KOPT-K1 (cell line): ENCODE data around the gene GGA2.
"Not testable (repeated sequence)": the region's sequence is repeated elsewhere in the genome, so short reads cannot be mapped to it uniquely, and the experiment has no call there.

Source experiments
- H3K27ac ChIP-seq: fragments of 200-600 bp; sonication (generic); 2 replicates; pipeline ENCODE4 v1.5.1; 2016; ENCODE audit warnings: antibody characterized with exemption, mild to moderate bottlenecking, low read depth, low read length; ENCODE audit not compliant: poor library complexity, severe bottlenecking
- H3K36me3 ChIP-seq: fragments of 200-600 bp; sonication (generic); 2 replicates; pipeline ENCODE4 v1.5.1; 2017; ENCODE audit warnings: antibody characterized with exemption, mild to moderate bottlenecking, low read length, moderate library complexity; ENCODE audit not compliant: insufficient read depth
- H3K9me3 ChIP-seq: fragments of 200-600 bp; sonication (generic); 2 replicates; pipeline ENCODE4 v1.5.1; 2017; ENCODE audit warnings: antibody characterized with exemption, low read length, mild to moderate bottlenecking; ENCODE audit not compliant: insufficient read depth, poor library complexity, severe bottlenecking

Gene GGA2

DNA sequence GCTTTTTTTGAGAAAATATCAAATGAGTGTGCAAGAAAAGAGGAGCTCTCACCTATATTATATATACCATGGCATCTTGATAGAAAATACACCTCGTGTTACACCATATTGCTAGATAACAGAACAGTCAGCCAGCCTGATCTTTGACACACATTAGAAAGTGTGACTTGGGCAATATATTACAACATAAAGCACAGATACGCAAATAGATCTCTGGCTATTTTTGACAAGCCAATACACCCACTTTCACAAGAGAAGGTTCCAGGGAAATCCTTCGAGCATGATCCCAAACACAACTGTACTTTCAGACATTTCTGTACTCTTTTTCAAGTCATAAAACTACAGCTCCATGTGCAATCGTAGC is 9.4 kb downstream of the GGA2 start:
- Histone ChIP-seq H3K9me3 (no peaks in the 10 kb centered on the region), H3K36me3 (no peaks in the 10 kb centered on the region), H3K27ac (no peak overlapping the region)

DNA sequence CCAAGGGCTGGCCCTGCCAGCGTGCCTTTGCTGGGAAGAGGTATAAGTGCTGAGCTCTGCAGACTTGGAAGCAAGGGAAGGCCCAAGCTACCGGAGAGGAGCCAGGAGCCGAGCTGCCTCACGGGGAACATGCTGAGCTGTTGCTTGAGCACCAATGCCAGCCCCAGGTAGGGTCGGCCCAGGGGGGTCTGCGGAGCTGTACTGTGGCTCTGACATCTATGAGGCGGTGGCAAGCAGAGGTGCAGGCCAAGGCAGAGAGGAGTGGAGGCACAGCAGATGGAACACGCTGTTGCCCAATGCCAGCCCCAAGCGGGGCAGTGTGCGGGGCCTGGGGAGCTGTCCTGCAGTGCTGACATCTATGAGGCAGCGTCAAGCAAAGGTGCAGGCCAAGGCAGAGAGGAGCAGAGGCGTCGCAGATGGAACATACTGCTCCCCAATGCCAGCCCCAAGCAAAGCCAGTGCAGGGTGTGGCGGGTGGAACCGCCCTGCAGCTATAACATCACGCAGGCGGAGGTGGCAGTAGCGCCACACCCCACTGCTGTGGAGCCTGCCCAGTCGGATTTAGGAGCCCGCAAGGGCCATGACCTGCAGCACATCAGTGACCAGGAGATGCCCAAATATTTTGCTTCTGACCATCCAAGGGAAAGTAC is 10.0 kb downstream of the GGA2 start:
- peaks cover 5% of the 10 kb centered on the region; the same call in 1 of the 2 replicates for H3K36me3 ChIP-seq
- H3K27ac ChIP-seq: no peak overlapping the region

GRCh38 chr16:23499801-23500200 is 10.5 kb downstream of the GGA2 start:
- peaks cover 8% of the 10 kb centered on the region; the same call in 1 of the 2 replicates for H3K36me3 ChIP-seq
- H3K27ac ChIP-seq: no peak overlapping the region
- no peaks in the 10 kb centered on the region for H3K9me3 ChIP-seq

More for the DNA sequence above, 10.0 kb downstream of the GGA2 start:
- no peaks in the 10 kb centered on the region for H3K9me3 ChIP-seq

DNA sequence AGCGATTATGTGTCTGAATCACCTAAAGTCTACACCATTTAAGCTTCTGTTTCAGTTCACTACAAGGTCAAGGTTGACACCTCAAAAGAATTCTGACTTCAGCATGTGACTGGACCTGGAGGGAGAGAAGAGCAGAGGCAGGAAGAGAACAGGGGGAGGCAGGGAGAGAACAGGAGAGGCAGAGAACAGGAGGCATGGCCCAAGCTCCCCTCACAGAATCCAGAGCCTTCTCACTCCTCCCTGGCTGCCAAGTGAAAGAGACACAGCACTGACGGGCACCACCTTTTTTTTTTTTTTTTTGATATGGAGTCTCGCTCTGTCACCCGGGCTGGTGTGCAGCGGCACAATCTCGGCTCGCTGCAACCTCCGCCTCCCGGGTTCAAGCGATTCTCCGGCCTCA is 11.4 kb downstream of the GGA2 start:
- H3K36me3 ChIP-seq: peaks cover 8% of the 10 kb centered on the region; the same call in 1 of the 2 replicates

DNA sequence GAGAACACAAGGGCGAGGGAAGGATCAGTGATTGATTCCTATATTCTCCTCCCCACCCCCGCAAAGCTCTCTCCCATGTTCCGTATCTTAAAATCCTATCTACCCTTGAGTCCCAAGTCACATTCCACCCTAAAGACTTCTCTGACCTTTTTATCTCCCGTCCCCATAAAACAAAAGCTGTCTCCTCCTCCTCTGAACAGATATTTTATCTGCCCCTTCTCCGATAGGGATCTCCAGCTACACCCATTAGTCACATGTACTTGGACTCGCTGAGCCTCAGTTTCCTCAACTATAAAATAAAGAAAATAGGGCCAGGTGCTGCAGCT is 12.8 kb downstream of the GGA2 start:
- H3K9me3 ChIP-seq: no peaks in the 10 kb centered on the region
- no peak overlapping the region for H3K27ac ChIP-seq
- H3K36me3 ChIP-seq: peaks cover 18% of the 10 kb centered on the region

More for the DNA sequence above, 11.4 kb downstream of the GGA2 start:
- Histone ChIP-seq H3K9me3 (no peaks in the 10 kb centered on the region), H3K27ac (no peak overlapping the region)

GRCh38 chr16:23496821-23497542 is 13.3 kb downstream of the GGA2 start:
- peaks cover 21% of the 10 kb centered on the region for H3K36me3 ChIP-seq
- no peak overlapping the region for H3K27ac ChIP-seq
- H3K9me3 ChIP-seq: no peaks in the 10 kb centered on the region

DNA sequence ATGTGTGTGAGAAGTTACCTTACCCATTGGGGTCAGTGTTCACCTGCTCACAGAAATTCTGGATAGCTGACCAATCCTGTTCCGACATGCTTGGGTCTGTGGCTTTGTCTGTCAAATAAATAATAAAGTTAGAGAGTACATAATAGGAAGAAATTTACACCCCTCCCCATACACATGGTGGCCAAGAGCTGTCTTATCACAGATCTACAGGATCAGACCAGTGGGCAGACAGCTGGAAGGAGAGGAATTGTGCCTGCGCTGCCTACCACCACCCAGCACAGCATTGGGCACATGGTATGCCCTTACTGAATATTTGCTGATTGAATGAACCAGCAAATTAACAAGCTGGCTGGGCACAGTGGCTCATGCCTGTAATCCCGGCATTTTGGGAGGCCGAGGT is 14.6 kb downstream of the GGA2 start:
- Histone ChIP-seq H3K27ac (no peak overlapping the region), H3K9me3 (no peaks in the 10 kb centered on the region), H3K36me3 (peaks cover 33% of the 10 kb centered on the region)

GRCh38 chr16:23494188-23494587 is 16.1 kb downstream of the GGA2 start:
- no peaks in the 10 kb centered on the region for H3K9me3 ChIP-seq
- H3K36me3 ChIP-seq: peaks cover 42% of the 10 kb centered on the region
- H3K27ac ChIP-seq: no peak overlapping the region

DNA sequence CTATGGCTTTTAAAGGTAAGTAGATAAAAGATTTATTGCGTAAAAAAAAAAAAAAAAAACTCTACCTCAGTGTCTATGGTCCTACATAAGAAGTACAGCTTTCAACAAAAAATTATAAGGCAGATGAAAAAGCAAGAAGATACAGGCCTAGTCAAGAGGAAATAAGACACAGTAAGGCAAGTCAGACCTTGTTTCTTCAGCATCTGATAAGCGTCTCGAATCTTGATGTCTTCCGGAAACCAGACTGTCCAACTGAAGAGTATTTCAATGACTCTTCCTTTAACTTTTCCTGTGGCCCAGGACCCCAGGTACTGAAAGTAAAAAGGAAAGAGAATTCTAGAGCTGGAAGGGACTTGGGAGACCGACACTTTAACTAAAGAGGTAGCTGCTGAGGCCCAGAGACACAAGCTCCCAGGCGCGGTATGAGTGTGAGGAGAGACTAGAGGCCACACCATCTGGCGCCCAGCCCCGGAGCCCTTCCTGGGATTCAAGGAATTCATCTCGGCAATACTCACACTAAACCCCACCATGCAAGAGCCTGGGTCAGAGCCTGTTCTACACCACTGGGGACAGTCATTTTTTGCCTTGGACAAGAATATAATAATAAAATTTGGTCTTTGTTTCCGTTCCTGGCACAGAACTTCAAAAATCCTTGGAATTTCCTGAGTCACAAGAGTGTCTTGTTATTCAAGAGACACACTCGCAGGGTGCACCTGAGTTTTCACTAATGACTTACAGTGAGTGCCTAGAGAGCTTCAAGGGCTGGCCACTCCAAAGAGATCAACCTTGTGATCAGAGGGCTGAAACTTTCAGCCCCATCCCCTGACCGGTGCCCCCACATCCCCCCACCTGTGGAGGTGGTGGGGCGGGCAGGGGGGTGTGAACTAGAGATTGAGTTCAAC is 18.6 kb downstream of the GGA2 start:
- H3K9me3 ChIP-seq: no peaks in the 10 kb centered on the region
- H3K36me3 ChIP-seq: peaks cover 60% of the 10 kb centered on the region
- H3K27ac ChIP-seq: no peak overlapping the region

GRCh38 chr16:23486480-23486879 is 23.8 kb downstream of the GGA2 start:
- Histone ChIP-seq H3K27ac (no peak overlapping the region), H3K36me3 (peaks cover 65% of the 10 kb centered on the region), H3K9me3 (no peaks in the 10 kb centered on the region)

DNA sequence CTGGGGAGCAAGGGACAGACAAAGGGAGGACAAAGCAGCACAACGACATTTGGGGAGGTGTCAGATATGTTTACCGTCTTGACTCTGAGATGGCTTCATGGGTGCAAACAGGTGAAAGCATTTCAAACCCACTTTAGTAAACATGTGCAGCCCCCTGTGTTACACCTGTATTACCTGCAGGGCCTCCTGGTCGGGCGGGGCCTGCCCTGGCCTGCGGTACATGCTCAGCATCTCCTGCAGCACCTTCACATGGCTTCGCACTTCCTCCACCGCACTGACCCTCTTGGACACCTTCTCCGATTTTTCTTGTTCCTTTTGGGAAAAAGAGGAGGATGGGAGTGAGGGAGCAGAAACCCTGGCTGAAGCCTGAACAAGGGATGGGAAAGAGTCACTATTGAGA is 24.5 kb downstream of the GGA2 start:
- Histone ChIP-seq H3K27ac (no peak overlapping the region), H3K9me3 (no peaks in the 10 kb centered on the region), H3K36me3 (peaks cover 60% of the 10 kb centered on the region)

DNA sequence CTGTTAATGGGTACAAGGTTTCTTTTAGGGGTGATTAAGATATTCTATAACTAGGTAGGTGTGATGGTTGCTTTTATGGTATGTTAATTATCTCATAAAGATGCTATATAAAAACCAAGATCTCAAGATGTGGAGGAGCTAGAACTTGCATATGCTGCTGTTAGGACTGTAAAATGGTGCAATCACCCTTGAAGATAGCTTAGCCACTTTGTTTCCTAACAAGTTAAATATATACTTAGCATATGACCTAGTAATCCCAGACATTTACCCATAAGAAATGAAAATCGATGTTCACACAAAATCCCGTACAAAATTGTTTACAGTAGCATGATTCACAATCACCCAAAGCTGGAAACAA is 25.1 kb downstream of the GGA2 start:
- H3K27ac ChIP-seq: no peak overlapping the region
- no peaks in the 10 kb centered on the region for H3K9me3 ChIP-seq
- peaks cover 58% of the 10 kb centered on the region for H3K36me3 ChIP-seq

DNA sequence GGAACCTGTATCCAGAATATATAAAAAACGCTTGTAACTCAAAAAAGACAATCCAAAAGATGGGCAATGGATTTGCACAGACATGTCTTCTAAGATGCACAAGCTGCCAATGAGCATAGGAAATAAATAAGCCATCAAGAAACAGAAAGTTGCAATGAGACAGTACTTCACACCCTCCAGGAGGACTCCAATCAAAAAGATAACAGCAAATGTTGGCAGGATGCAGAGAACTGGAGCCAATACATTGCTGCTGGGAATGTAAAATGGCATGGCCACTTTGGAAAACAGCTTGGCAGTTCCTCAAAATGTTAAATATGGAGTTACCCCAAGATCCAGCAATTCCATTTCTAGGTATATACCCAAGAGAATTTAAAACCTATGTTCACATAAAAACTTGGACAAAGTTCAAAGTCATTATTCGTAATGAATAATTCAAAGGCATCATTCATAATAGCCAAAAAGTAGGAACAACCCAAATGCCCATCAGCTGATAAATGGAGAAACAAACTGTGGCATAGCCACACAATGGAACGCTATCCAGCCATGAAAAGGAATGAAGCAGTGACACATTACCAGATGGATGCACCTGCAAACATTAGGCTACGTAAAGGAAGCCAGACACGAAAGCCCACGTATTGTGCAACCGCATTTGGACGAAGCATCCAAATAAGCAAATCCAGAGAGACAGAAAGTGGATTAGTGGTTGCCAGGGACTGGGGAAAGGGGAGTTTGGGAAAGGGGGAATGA is 25.6 kb downstream of the GGA2 start:
- Histone ChIP-seq H3K36me3 (peaks cover 58% of the 10 kb centered on the region; the same call in 1 of the 2 replicates), H3K27ac (no peak overlapping the region)

DNA sequence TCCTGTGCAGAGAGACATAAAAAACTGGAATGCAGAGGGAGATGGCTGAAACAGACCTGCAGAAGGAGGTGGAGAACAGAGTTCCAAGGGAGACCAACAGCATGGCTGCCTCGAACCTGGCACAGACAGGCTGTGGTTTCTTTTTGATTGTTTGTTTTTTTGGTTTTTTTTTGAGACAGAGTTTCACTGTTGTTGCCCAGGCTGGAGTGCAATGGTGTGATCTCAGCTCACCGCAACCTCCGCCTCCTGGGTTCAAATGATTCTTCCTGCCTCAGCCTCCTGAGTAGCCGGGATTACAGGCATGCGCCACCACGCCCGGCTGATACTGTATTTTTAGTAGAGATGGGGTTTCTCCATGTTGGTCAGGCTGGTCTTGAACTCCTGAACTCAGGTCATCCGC is 26.8 kb downstream of the GGA2 start:
- peaks cover 59% of the 10 kb centered on the region; the same call in 1 of the 2 replicates for H3K36me3 ChIP-seq
- not testable (repeated sequence) for H3K9me3 ChIP-seq, H3K27ac ChIP-seq

More for the DNA sequence above, 25.6 kb downstream of the GGA2 start:
- H3K9me3 ChIP-seq: no peaks in the 10 kb centered on the region

DNA sequence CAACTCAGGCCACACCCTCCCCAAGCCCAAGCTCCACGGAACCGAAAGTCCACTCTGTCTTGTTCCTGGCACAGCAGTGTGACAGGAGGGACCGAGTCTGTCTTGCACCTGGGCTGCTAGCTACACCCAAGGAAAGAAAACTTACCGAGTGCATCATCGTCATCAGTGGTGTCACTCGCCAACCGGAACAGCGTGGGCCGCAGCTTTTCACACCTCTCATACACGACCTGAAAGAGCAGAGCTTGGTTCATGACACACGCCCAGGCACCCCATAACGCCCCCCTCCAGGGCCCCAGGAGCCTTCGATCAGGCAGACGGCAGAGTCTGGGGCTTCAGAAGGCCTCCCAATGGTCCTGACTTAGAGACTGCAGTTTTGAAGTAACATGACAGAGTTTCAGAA is 27.5 kb downstream of the GGA2 start:
- Histone ChIP-seq H3K27ac (no peak overlapping the region), H3K36me3 (peaks cover 53% of the 10 kb centered on the region; the same call in 1 of the 2 replicates), H3K9me3 (no peaks in the 10 kb centered on the region)
